Stomach (tissue), 9 donors: Measurements from ENCODE around the gene RPL15. TPM values are rescaled to one million over a fixed set of nuclear protein-coding genes. Genes with fewer than 3 reads are reported as not detected.

Experiments used
- DNase-seq, 2 donors: peaks; one replicate each; pipeline versions ENCODE4 v3.0.0 to v3.0.0-alpha.2; 2013 to 2019
- H3K27ac ChIP-seq, 5 donors: fragments of 200-600 bp in 4 of 5; sonication (generic) in 4 of 5; one replicate each; pipeline ENCODE4 v1.5.1; 2013 to 2019; ENCODE audit warnings: mild to moderate bottlenecking in 1 of 5, moderate library complexity in 1 of 5
- H3K27me3 ChIP-seq, 3 donors: fragments of 200-600 bp; sonication (generic); one replicate each; pipeline ENCODE4 v1.5.1; 2017 to 2019; ENCODE audit warnings: mixed run types in 1 of 3
- H3K36me3 ChIP-seq, 4 donors: fragments of 200-600 bp; sonication (generic); 1 replicate in 3 of 4; 2 replicates in 1 of 4; pipeline ENCODE4 v1.5.1; 2016 to 2019
- H3K4me1 ChIP-seq, 4 donors: fragments of 200-600 bp; sonication (generic); one replicate each; pipeline ENCODE4 v1.5.1; 2016 to 2019
- H3K4me3 ChIP-seq, 4 donors: fragments of 200-600 bp; sonication (generic) in 3 of 4; one replicate each; pipeline ENCODE4 v1.5.1; 2016 to 2019; ENCODE audit warnings: mild to moderate bottlenecking in 1 of 4
- H3K9me3 ChIP-seq, 4 donors: fragments of 200-600 bp; sonication (generic); one replicate each; pipeline ENCODE4 v1.5.1; 2016 to 2019
- EP300 ChIP-seq: sonication (generic); formaldehyde crosslinking; IDR thresholded peaks from one replicate; pipeline ENCODE4 v1.6.1; 2017; ENCODE audit warnings: antibody characterized with exemption
- POLR2A ChIP-seq, 4 donors: fragments of 450-650 bp; IDR thresholded peaks; one replicate each; pipeline ENCODE4 v1.6.1; 2016; ENCODE audit warnings: antibody characterized with exemption in 4 of 4, control low read depth in 2 of 4, mild to moderate bottlenecking in 1 of 4, moderate library complexity in 1 of 4
- POLR2AphosphoS5 ChIP-seq, 3 donors: sonication (generic); formaldehyde crosslinking; IDR thresholded peaks; one replicate each; pipeline ENCODE4 v1.6.1; 2016; ENCODE audit warnings: antibody characterized with exemption in 3 of 3
- WGBS, 5 donors: extraction: QIAGEN DNeasy Blood & Tissue Kit in 3 of 5; methylation state at CpG; one replicate each; pipeline versions ENCODE4 v1.1.5 to v1.1.7; 2013 to 2018; 5-methylcytosine and 5-hydroxymethylcytosine counted together
- intact Hi-C: fragments of 100-400 bp; cut with DNase I; formaldehyde crosslinking; loops from one replicate; pipeline ENCODE4 v1.15.1; 2023; ENCODE audit warnings: low total_unique reads
- polyA plus RNA-seq, 3 donors: library from polyadenylated mRNA; stranded (reverse); fragments of 200-250 nt; gene quantifications; one replicate each; pipeline ENCODE4 v1.2.3, GENCODE V29; 2013
- total RNA-seq, 5 donors: library from RNA; depleted of rRNA; stranded (reverse); fragments of >200 nt; gene quantifications; one replicate each; pipeline versions ENCODE4 v1.1.0 to v1.2.3, GENCODE V29; 2014 to 2016
- TF ChIP-seq, protein P1 (sequence below), 7 experiments: fragments of 450-650 bp in 4 of 7; fragments of 200-600 bp in 3 of 7; sonication (generic) in 3 of 7; IDR thresholded peaks; one replicate each; pipeline ENCODE4 v1.5.1; 2016 to 2019; ENCODE audit warnings: antibody characterized with exemption in 7 of 7, control low read depth in 2 of 7, mild to moderate bottlenecking in 1 of 7
- donor health status: healthy with polysubstance abuse.
- donor health status: Bipolar disorder and iron deficiency.
- donor health status: healthy.

The RPL15 gene
- total and polyA plus RNA-seq, 8 donors, result 121 to 4,768 (median 2,688) TPM

DNA sequence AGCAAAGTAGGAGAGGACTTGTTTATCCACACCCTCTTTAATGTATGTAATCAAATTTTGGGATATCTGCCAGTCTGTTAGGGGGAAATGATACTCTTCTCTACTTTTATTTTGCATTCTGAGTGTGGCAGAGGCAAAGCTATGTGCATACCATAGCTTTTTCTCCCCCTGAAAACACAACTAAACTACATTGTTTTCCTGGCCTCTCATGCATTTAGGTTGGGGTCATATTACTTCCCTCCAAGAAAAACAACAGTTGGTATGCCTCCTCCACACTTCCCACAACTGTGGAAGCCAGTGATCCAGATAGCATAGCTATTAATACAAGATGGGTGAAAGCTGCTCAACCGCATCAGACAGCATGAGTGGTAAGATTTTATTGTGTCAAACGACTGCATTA, 6.9 kb downstream of the RPL15 start:
- Histone ChIP-seq H3K27me3 (no peaks in the 10 kb centered on the region), H3K27ac (no peak overlapping the region), H3K36me3 (peaks cover 9 to 41% (median 38%) of the 10 kb centered on the region in 4 donors), H3K9me3 (no peaks in the 10 kb centered on the region), H3K4me1 (peaks cover 14 to 23% (median 20%) of the 10 kb centered on the region in 4 donors), H3K4me3 (no peak overlapping the region)
- 68 to 85% (median 78%) methylated on average over 2 of the region's 2 CpGs for WGBS, 5 donors
- DNase-seq, result no peak
- intact Hi-C loops, result no loop called here
- TF ChIP-seq, protein P1, sequence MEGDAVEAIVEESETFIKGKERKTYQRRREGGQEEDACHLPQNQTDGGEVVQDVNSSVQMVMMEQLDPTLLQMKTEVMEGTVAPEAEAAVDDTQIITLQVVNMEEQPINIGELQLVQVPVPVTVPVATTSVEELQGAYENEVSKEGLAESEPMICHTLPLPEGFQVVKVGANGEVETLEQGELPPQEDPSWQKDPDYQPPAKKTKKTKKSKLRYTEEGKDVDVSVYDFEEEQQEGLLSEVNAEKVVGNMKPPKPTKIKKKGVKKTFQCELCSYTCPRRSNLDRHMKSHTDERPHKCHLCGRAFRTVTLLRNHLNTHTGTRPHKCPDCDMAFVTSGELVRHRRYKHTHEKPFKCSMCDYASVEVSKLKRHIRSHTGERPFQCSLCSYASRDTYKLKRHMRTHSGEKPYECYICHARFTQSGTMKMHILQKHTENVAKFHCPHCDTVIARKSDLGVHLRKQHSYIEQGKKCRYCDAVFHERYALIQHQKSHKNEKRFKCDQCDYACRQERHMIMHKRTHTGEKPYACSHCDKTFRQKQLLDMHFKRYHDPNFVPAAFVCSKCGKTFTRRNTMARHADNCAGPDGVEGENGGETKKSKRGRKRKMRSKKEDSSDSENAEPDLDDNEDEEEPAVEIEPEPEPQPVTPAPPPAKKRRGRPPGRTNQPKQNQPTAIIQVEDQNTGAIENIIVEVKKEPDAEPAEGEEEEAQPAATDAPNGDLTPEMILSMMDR (IDR thresholded peaks at IDR 0.05), result no peak
- no peak for TF ChIP-seq POLR2A (IDR thresholded peaks at IDR 0.05)
- TF ChIP-seq POLR2AphosphoS5 (IDR thresholded peaks at IDR 0.05), result no peak
- TF ChIP-seq EP300, result no peak

- no peaks in the 10 kb centered on the region for H3K4me1 ChIP-seq
These were observed 9.3 kb downstream of the RPL15 start for GRCh38 chr3:23926246-23926645.

DNA sequence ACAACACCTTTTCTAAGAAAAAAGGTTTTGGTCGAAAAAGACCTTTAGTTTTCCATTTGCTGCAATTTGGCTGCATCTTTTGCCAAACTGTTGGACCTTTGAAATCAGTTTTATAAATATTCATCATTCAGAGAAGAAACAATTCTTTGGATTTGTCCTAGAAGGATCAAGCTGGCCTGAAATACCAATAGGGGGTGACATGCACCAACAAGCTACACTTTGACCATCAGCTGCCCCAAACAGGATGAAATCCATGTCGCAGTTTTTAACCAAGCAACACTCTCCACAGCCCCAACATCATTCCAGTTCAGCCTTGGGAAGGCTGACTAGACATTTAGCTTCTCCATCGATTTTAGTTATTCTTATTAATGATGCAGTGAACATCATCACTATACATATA, 9.8 kb downstream of the RPL15 start:
- WGBS, 5 donors, result 75 to 90% (median 86%) methylated on average over 3 of the region's 3 CpGs
- intact Hi-C loops, result no loop called here
- Histone ChIP-seq H3K27ac (no peak overlapping the region), H3K9me3 (no peaks in the 10 kb centered on the region), H3K4me1 (no peaks in the 10 kb centered on the region), H3K27me3 (no peaks in the 10 kb centered on the region), H3K4me3 (no peak overlapping the region), H3K36me3 (peaks cover 0 to 12% (median 10%) of the 10 kb centered on the region in 4 donors)
- TF ChIP-seq EP300 (no peak), POLR2AphosphoS5 (IDR thresholded peaks at IDR 0.05) (no peak)
- TF ChIP-seq, protein P1 (IDR thresholded peaks at IDR 0.05), result no peak
- DNase-seq, result no peak

More at GRCh38 chr3:23926246-23926645, 9.3 kb downstream of the RPL15 start:
- 88 to 96% (median 94%) methylated on average over 7 of the region's 7 CpGs for WGBS, 5 donors
- intact Hi-C loops, result no loop called here
- peaks cover 0 to 17% (median 15%) of the 10 kb centered on the region in 4 donors for H3K36me3 ChIP-seq
- H3K4me3 ChIP-seq, result no peak overlapping the region
- no peaks in the 10 kb centered on the region for H3K27me3 ChIP-seq
- no peak for DNase-seq
- TF ChIP-seq, protein P1 (IDR thresholded peaks at IDR 0.05), result no peak
- TF ChIP-seq EP300 (no peak), POLR2A (IDR thresholded peaks at IDR 0.05) (no peak), POLR2AphosphoS5 (IDR thresholded peaks at IDR 0.05) (no peak)
- no peaks in the 10 kb centered on the region for H3K9me3 ChIP-seq
- H3K27ac ChIP-seq, result no peak overlapping the region

- H3K4me3 ChIP-seq, result no peak overlapping the region
- H3K27ac ChIP-seq, result no peak overlapping the region
- 44 to 58% (median 50%) methylated on average over 8 of the region's 8 CpGs for WGBS, 5 donors
- TF ChIP-seq EP300 (no peak), POLR2AphosphoS5 (IDR thresholded peaks at IDR 0.05) (no peak), POLR2A (IDR thresholded peaks at IDR 0.05) (no peak)
- TF ChIP-seq, protein P1 (IDR thresholded peaks at IDR 0.05), result no peak
- no peaks in the 10 kb centered on the region for H3K9me3 ChIP-seq
- H3K36me3 ChIP-seq, result no peaks in the 10 kb centered on the region
- no peaks in the 10 kb centered on the region for H3K4me1 ChIP-seq
- intact Hi-C loops, result no loop called here
- DNase-seq, result no peak
- H3K27me3 ChIP-seq, result no peaks in the 10 kb centered on the region
These were observed 11.6 kb downstream of the RPL15 start for GRCh38 chr3:23928524-23928923.
